Pancreas (tissue), 10 donors: ENCODE measurements around the gene FAM217A. TPM values are rescaled to one million over a fixed set of nuclear protein-coding genes. Genes with fewer than 3 reads are reported as not detected.

Experiments used
- ATAC-seq, 4 donors: fragments of 200-7000 bp; cut with Tn5 transposase; one replicate each; pipeline versions ENCODE4 v1.8.0 to v1.9.1; 2020; ENCODE audit warnings: mild to moderate bottlenecking in 4 of 4, moderate library complexity in 4 of 4
- DNase-seq, 6 donors: peaks; one replicate each; pipeline ENCODE4 v3.0.0-alpha.2; 2020
- FAIRE-seq: peaks from 2 replicates; lab custom pipeline; 2012; peaks lifted over from hg19 to GRCh38; lab: Jason Lieb, UNC
- H3K27ac ChIP-seq, 4 donors: fragments of 200-600 bp; sonication (generic); 1 replicate in 3 of 4; 2 replicates in 1 of 4; pipeline versions ENCODE4 v1.5.0 to v1.8.0; 2020
- H3K27me3 ChIP-seq, 4 donors: fragments of 200-600 bp; one replicate each; pipeline ENCODE4 v1.8.0; 2021
- H3K36me3 ChIP-seq, 3 donors: fragments of 200-600 bp; sonication (generic) in 1 of 3; one replicate each; pipeline versions ENCODE4 v1.5.0 to v1.8.0; 2020 to 2021
- H3K4me1 ChIP-seq, 3 donors: fragments of 200-600 bp; one replicate each; pipeline ENCODE4 v1.8.0; 2021
- H3K4me3 ChIP-seq, 4 donors: fragments of 200-600 bp; sonication (generic) in 2 of 4; one replicate each; pipeline versions ENCODE4 v1.5.0 to v1.8.0; 2020 to 2021
- H3K9me3 ChIP-seq, 4 donors: fragments of 200-600 bp; one replicate each; pipeline ENCODE4 v1.8.0; 2021
- CTCF ChIP-seq, 4 donors: fragments of 200-600 bp; sonication (generic) in 3 of 4; IDR thresholded peaks; one replicate each; pipeline versions ENCODE4 v1.5.0 to v1.8.0; 2021; ENCODE audit warnings: antibody characterized with exemption in 4 of 4
- WGBS, 2 donors: extraction: QIAGEN DNeasy Blood & Tissue Kit; methylation state at CpG; one replicate each; pipeline ENCODE4 v1.1.7; 2013; 5-methylcytosine and 5-hydroxymethylcytosine counted together
- intact Hi-C, 3 donors: fragments of 100-400 bp; cut with DNase I; formaldehyde crosslinking; loops; one replicate each; pipeline versions ENCODE4 v1.11.1 to v1.14.2; 2022
- polyA plus RNA-seq, 2 donors: library from polyadenylated mRNA; stranded (reverse); fragments of 200-250 nt; gene quantifications; one replicate each; pipeline ENCODE4 v1.2.3, GENCODE V29; 2013
- total RNA-seq, 6 donors: library from RNA; stranded (reverse); fragmentation: NEBNext Ultra II Directional in 4 of 6; extraction: Animal tissue kit (Norgen Biotek cat#: 25700) in 4 of 6; gene quantifications; one replicate each; pipeline versions ENCODE4 v1.2.1 to v1.2.4, GENCODE V29; 2021 to 2023
- donor health status: healthy with polysubstance abuse.
- donor health status: DM: no; HTN: no; CAD: no; lungs with moderate emphysema.
- donor health status: DM: no; HTN: no; CAD: no.
- donor health status: control.
- donor health status: control.
- donor health status: Bipolar disorder and iron deficiency.
- donor health status: DM: yes; HTN: yes; CAD: no.
- donor health status: DM: no; HTN: no; CAD: no.
- donor health status: DM: no; HTN: no; CAD: no.
- donor health status: DM: yes; HTN: yes; CAD: no.

Gene FAM217A
- total and polyA plus RNA-seq, 8 donors = 0.09 to 1.3 (median 0.69) TPM; not detected in 1

DNA sequence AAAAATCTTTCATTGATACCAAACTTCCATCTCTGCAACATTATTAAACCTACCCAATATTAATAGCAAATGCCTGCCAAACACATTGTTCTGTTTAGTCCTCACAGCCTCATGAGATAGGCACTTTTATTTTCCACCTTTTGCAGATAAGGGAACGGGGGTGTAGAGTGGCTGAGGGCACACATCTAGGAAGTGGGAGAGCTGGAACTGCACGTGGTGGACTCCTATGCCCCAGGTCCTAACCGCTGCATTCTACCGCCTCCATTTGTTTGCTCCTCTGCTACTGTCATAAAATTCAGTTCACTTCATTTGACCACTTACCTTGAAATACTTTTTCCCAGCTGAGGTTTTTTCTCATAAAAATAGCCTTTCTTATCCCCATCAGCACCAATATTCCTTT lies 7.6 kb downstream of the FAM217A start:
- FAIRE-seq = no peak

DNA sequence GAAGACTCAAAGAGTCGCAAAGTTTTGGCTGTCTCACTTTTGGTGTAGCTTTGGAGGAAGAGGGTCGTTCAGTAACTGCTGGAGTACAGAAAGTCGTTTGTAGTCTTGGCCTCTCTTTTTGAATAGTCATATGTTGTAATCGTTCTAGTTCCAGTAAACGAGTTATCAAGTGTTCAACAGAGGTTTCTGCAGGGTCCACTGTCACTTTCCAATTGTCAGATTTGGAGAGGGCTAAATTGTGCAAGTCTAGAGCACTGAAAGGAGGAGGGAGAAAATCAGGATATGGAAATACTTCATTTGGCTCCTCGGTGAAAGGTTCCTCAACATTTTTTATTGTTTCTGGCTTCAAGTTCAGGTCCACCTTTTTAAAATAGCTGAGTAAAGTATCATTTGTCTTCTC lies 9.7 kb downstream of the FAM217A start:
- intact Hi-C loops = no loop called here
- Histone ChIP-seq H3K36me3 (no peaks in the 10 kb centered on the region), H3K4me1 (peaks cover 0 to 30% (median 20%) of the 10 kb centered on the region in 3 donors), H3K27ac (no peak overlapping the region), H3K4me3 (no peak overlapping the region), H3K9me3 (no peaks in the 10 kb centered on the region), H3K27me3 (no peaks in the 10 kb centered on the region)
- DNase-seq (no peak), ATAC-seq (no peak), FAIRE-seq (no peak)
- TF ChIP-seq CTCF (IDR thresholded peaks at IDR 0.05) = no peak
- WGBS, 2 donors = 86 to 89% methylated on average over 6 of the region's 6 CpGs

More for the DNA sequence above, 7.6 kb downstream of the FAM217A start:
- intact Hi-C loops = no loop called here
- Histone ChIP-seq H3K36me3 (no peaks in the 10 kb centered on the region), H3K27ac (no peak overlapping the region), H3K4me3 (no peak overlapping the region), H3K4me1 (peaks cover 0 to 32% (median 25%) of the 10 kb centered on the region in 3 donors), H3K27me3 (no peaks in the 10 kb centered on the region), H3K9me3 (no peaks in the 10 kb centered on the region)
- DNase-seq (no peak), ATAC-seq (peak in 3 of 4 donors; percentile 45 to 70 (median 55))
- 25 to 35% methylated on average over 4 of the region's 4 CpGs for WGBS, 2 donors
- no peak for TF ChIP-seq CTCF (IDR thresholded peaks at IDR 0.05)

DNA sequence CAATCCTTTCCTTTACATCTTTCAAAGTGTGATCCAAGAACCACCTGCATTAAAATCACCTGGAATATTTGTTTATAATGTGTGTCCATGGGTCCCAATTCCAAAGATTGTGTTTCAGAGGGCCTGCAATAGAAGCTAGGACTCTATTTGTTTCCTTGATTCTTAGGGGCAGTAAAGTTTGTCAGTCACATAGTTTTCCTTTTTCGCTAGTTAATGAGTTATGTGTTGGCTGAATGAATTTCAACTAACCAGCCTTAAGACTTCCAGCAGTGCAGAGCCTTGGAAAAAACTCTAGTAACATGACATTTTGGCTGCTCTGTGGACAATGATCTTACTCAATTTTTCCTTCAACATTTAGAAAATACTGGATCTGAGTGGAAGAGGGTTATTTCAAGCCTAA lies 11.3 kb downstream of the FAM217A start:
- Histone ChIP-seq H3K4me3 (no peak overlapping the region), H3K9me3 (no peaks in the 10 kb centered on the region), H3K4me1 (peaks cover 0 to 30% (median 14%) of the 10 kb centered on the region in 3 donors), H3K36me3 (peaks cover 0 to 9% (median 0%) of the 10 kb centered on the region in 3 donors), H3K27me3 (no peaks in the 10 kb centered on the region), H3K27ac (no peak overlapping the region)
- ATAC-seq (peak in 1 of 4 donors; percentile 29), DNase-seq (no peak), FAIRE-seq (no peak)
- 90 to 92% methylated on average over 1 of the region's 1 CpG for WGBS, 2 donors
- no peak for TF ChIP-seq CTCF (IDR thresholded peaks at IDR 0.05)
- intact Hi-C loops = no loop called here

GRCh38 chr6:4066029-4066755 lies 12.7 kb downstream of the FAM217A start:
- intact Hi-C loops = no loop called here
- Histone ChIP-seq H3K4me1 (peaks cover 0 to 27% (median 14%) of the 10 kb centered on the region in 3 donors), H3K4me3 (no peak overlapping the region), H3K27ac (no peak overlapping the region), H3K27me3 (no peaks in the 10 kb centered on the region), H3K36me3 (peaks cover 0 to 22% (median 0%) of the 10 kb centered on the region in 3 donors), H3K9me3 (no peaks in the 10 kb centered on the region)
- DNase-seq (no peak), FAIRE-seq (no peak), ATAC-seq (peak; percentile 74 to 93 (median 86))
- WGBS, 2 donors = 54 to 55% methylated on average over 7 of the region's 7 CpGs
- no peak for TF ChIP-seq CTCF (IDR thresholded peaks at IDR 0.05)
